CD14-positive monocyte (primary cell): ENCODE results near the gene ANKRD18A. TPM values are rescaled to one million over a fixed set of nuclear protein-coding genes. Genes with fewer than 3 reads are reported as not detected.
"Not testable (repeated sequence)": the region's sequence is repeated elsewhere in the genome, so short reads cannot be mapped to it uniquely, and the experiment has no call there.

Source experiments
- DNase-seq, 3 donors: peaks; one replicate each; pipeline ENCODE4 v3.0.0-alpha.2; 2011 to 2022
- H2AFZ ChIP-seq: 2 replicates; pipeline ENCODE4 v1.6.0; 2012; ENCODE audit warnings: mild to moderate bottlenecking, low read depth, low read length, inconsistent platforms; ENCODE audit not compliant: insufficient read depth, poor library complexity, severe bottlenecking
- H3K27ac ChIP-seq, 2 donors: 1 replicate in 1 of 2; 2 replicates in 1 of 2; pipeline ENCODE4 v1.5.1; 2012 to 2013; ENCODE audit warnings: low read length in 2 of 2, control low read depth in 1 of 2, inconsistent platforms in 1 of 2, low read depth in 1 of 2, mild to moderate bottlenecking in 1 of 2
- H3K27me3 ChIP-seq, 2 donors: one replicate each; pipeline versions ENCODE4 v1.6.0 to v1.6.1; 2011 to 2013; ENCODE audit warnings: low read length in 2 of 2; ENCODE audit not compliant: control insufficient read depth in 2 of 2, insufficient read depth in 2 of 2
- H3K36me3 ChIP-seq, 2 donors: replicated peaks in 1 of 2; 1 replicate in 1 of 2; 2 replicates in 1 of 2; pipeline versions ENCODE4 v1.5.1 to v1.6.1; 2012 to 2013; ENCODE audit warnings: low read length in 2 of 2, control low read depth in 1 of 2, inconsistent platforms in 1 of 2, mild to moderate bottlenecking in 1 of 2; ENCODE audit not compliant: insufficient read depth in 2 of 2, control insufficient read depth in 1 of 2
- H3K4me1 ChIP-seq, 2 donors: 1 replicate in 1 of 2; 2 replicates in 1 of 2; pipeline versions ENCODE4 v1.5.1 to v1.6.1; 2012 to 2013; ENCODE audit warnings: low read length in 2 of 2, control low read depth in 1 of 2, inconsistent platforms in 1 of 2, mild to moderate bottlenecking in 1 of 2, moderate library complexity in 1 of 2; ENCODE audit not compliant: insufficient read depth in 2 of 2, control insufficient read depth in 1 of 2
- H3K4me2 ChIP-seq: replicated peaks from 2 replicates; pipeline ENCODE3; 2012; ENCODE audit warnings: low read length, moderate library complexity, mild to moderate bottlenecking; ENCODE audit not compliant: poor library complexity, severe bottlenecking; ENCODE audit errors: extremely low read depth
- H3K4me3 ChIP-seq, 3 experiments: fragments of 200-600 bp in 1 of 3; sonication (generic) in 1 of 3; replicated peaks in 1 of 3; 1 replicate in 2 of 3; 2 replicates in 1 of 3; pipeline ENCODE4 v1.5.1; 2011 to 2013; ENCODE audit warnings: low read length in 3 of 3, mild to moderate bottlenecking in 3 of 3, control low read depth in 2 of 3, low read depth in 2 of 3, inconsistent platforms in 1 of 3, moderate library complexity in 1 of 3
- H3K79me2 ChIP-seq: 2 replicates; pipeline ENCODE4 v1.6.0; 2012; ENCODE audit warnings: mild to moderate bottlenecking, control low read depth, inconsistent platforms, low read length, moderate library complexity; ENCODE audit not compliant: insufficient read depth
- H3K9ac ChIP-seq: 2 replicates; pipeline ENCODE4 v1.6.0; 2017; ENCODE audit warnings: low read length, mild to moderate bottlenecking; ENCODE audit not compliant: insufficient read depth, poor library complexity, severe bottlenecking
- H3K9me3 ChIP-seq, 2 donors: replicated peaks in 1 of 2; 1 replicate in 1 of 2; 2 replicates in 1 of 2; pipeline versions ENCODE4 v1.5.1 to v1.6.1; 2012 to 2013; ENCODE audit warnings: low read length in 2 of 2, control low read depth in 1 of 2; ENCODE audit not compliant: control insufficient read depth in 1 of 2, insufficient read depth in 1 of 2
- H4K20me1 ChIP-seq: 2 replicates; pipeline ENCODE4 v1.6.0; 2012; ENCODE audit warnings: mild to moderate bottlenecking, low read length, control low read depth, moderate library complexity; ENCODE audit not compliant: insufficient read depth
- H3K27ac Mint-ChIP-seq, 7 donors: one replicate each; pipeline ENCODE4 v1.8.0; 2020; ENCODE audit warnings: mild to moderate bottlenecking in 7 of 7, mixed read lengths in 7 of 7, moderate library complexity in 6 of 7, inconsistent platforms in 2 of 7
- H3K27me3 Mint-ChIP-seq, 3 donors: one replicate each; pipeline ENCODE4 v1.8.0; 2021 to 2022; ENCODE audit warnings: low read depth in 3 of 3, mild to moderate bottlenecking in 3 of 3, mixed read lengths in 3 of 3, moderate library complexity in 3 of 3, inconsistent platforms in 1 of 3
- H3K36me3 Mint-ChIP-seq, 2 donors: one replicate each; pipeline ENCODE4 v1.8.0; 2020; ENCODE audit warnings: mixed read lengths in 2 of 2, inconsistent platforms in 1 of 2, mild to moderate bottlenecking in 1 of 2
- H3K4me1 Mint-ChIP-seq: one replicate; pipeline ENCODE4 v1.8.0; 2020; ENCODE audit warnings: mild to moderate bottlenecking, mixed read lengths
- H3K4me3 Mint-ChIP-seq, 2 donors: one replicate each; pipeline ENCODE4 v1.8.0; 2020; ENCODE audit warnings: mild to moderate bottlenecking in 2 of 2, mixed read lengths in 2 of 2, moderate library complexity in 1 of 2
- H3K9me3 Mint-ChIP-seq, 7 donors: one replicate each; pipeline ENCODE4 v1.8.0; 2020 to 2022; ENCODE audit warnings: mixed read lengths in 7 of 7, mild to moderate bottlenecking in 6 of 7, moderate library complexity in 6 of 7, inconsistent platforms in 2 of 7
- WGBS: methylation state at CpG from one replicate; pipeline ENCODE4 v1.1.5; 2013; ENCODE audit warnings: missing lambda C conversion rate; ENCODE audit not compliant: insufficient coverage; 5-methylcytosine and 5-hydroxymethylcytosine counted together
- intact Hi-C, 2 donors: fragments of 100-400 bp; cut with micrococcal nuclease; formaldehyde crosslinking; loops; one replicate each; pipeline versions ENCODE4 v1.15.0 to v1.15.1; 2023
- polyA plus RNA-seq, 3 donors: library from polyadenylated mRNA; depleted of rRNA in 1 of 3; unstranded in 2 of 3; stranded (reverse) in 1 of 3; fragments of 300-500 nt in 2 of 3; fragments of >200 nt in 1 of 3; fragmentation: Illumina TruSeq in 2 of 3; gene quantifications; 1 replicate in 2 of 3; 2 replicates in 1 of 3; pipeline ENCODE4 v1.2.3, GENCODE V29; 2012 to 2021

ANKRD18A gene
- polyA plus RNA-seq, 3 donors = 0.10 TPM; not detected in 2

GRCh38 chr9:38553019-38553418, 67.4 kb downstream of the ANKRD18A start:
- H3K27me3 ChIP-seq, H3K4me3 Mint-ChIP-seq, H3K36me3 ChIP-seq, H3K9me3 Mint-ChIP-seq, H3K4me1 Mint-ChIP-seq, H3K9me3 ChIP-seq, H3K27ac ChIP-seq, intact Hi-C loops, H3K4me2 ChIP-seq, DNase-seq, H4K20me1 ChIP-seq, H3K4me3 ChIP-seq, H3K4me1 ChIP-seq, H3K79me2 ChIP-seq, H3K9ac ChIP-seq, H3K27ac Mint-ChIP-seq, H2AFZ ChIP-seq, H3K27me3 Mint-ChIP-seq, H3K36me3 Mint-ChIP-seq: not testable (repeated sequence)
- 100% methylated on average over 2 of the region's 4 CpGs for WGBS

GRCh38 chr9:38546497-38547163, 73.8 kb downstream of the ANKRD18A start:
- H3K4me1 Mint-ChIP-seq, H3K27me3 ChIP-seq, H3K79me2 ChIP-seq, H3K36me3 ChIP-seq, H3K9me3 Mint-ChIP-seq, H3K4me3 ChIP-seq, H3K36me3 Mint-ChIP-seq, H3K4me3 Mint-ChIP-seq, H3K4me1 ChIP-seq, H3K27ac ChIP-seq, H3K4me2 ChIP-seq, H3K27me3 Mint-ChIP-seq, H2AFZ ChIP-seq, H3K9ac ChIP-seq, DNase-seq, H3K9me3 ChIP-seq, H4K20me1 ChIP-seq, intact Hi-C loops: not testable (repeated sequence)
- H3K27ac Mint-ChIP-seq = peak overlapping the region in 1 of 7 donors; percentile 4
- no CpG with 5 or more reads among the region's 2 CpGs for WGBS

GRCh38 chr9:38540535-38540934, 79.9 kb downstream of the ANKRD18A start:
- H3K4me1 ChIP-seq, H3K4me2 ChIP-seq, H3K27ac ChIP-seq, H3K4me1 Mint-ChIP-seq, H4K20me1 ChIP-seq, H3K27me3 Mint-ChIP-seq, H3K36me3 ChIP-seq, H3K4me3 Mint-ChIP-seq, H3K4me3 ChIP-seq, H3K27me3 ChIP-seq, H3K36me3 Mint-ChIP-seq, DNase-seq, H2AFZ ChIP-seq, H3K9me3 Mint-ChIP-seq, H3K79me2 ChIP-seq, intact Hi-C loops, H3K9ac ChIP-seq, H3K9me3 ChIP-seq: not testable (repeated sequence)
- peak overlapping the region in 1 of 7 donors; percentile 5 for H3K27ac Mint-ChIP-seq
- WGBS = 73% methylated on average over 3 of the region's 5 CpGs
